ENCODE measurements around the gene ZNF556.
A peak's percentile ranks its signal among the peaks of the same experiment; 100 is the strongest.

The ZNF556 gene

GRCh38 chr19:2867025-2867991 is at the start of gene ZNF556:
ZNF556 (plus strand) TSS chr19:2867335; CDS start chr19:2867422, 87 bp downstream.
- peak; percentile 98 for DNase-seq

GRCh38 chr19:2819540-2820111 is 47.5 kb upstream of the ZNF556 start, which contains the start of gene ZNF554:
ZNF554 (plus strand) TSS chr19:2819868; CDS start chr19:2820072, 204 bp downstream.
- DNase-seq = peak; percentile 93

- peak; percentile 42 for DNase-seq
Observed at GRCh38 chr19:2820112-2820702, 46.9 kb upstream of the ZNF556 start.

GRCh38 chr19:2822846-2823245 is 44.3 kb upstream of the ZNF556 start:
- no peak for DNase-seq

GRCh38 chr19:2823646-2824045 is 43.5 kb upstream of the ZNF556 start:
- DNase-seq = no peak

- DNase-seq = no peak
Observed at GRCh38 chr19:2824129-2824528, 43.0 kb upstream of the ZNF556 start.

- DNase-seq = no peak
Observed at GRCh38 chr19:2827022-2827421, 40.1 kb upstream of the ZNF556 start.

GRCh38 chr19:2827840-2828489 is 39.2 kb upstream of the ZNF556 start:
- no peak for DNase-seq

GRCh38 chr19:2834294-2834871 is 32.8 kb upstream of the ZNF556 start:
- DNase-seq = no peak

- DNase-seq = no peak
Observed at GRCh38 chr19:2837430-2837829, 29.7 kb upstream of the ZNF556 start.

GRCh38 chr19:2840794-2841791 is 26.0 kb upstream of the ZNF556 start, which contains the start of gene ZNF555:
ZNF555 (plus strand) TSS chr19:2841475; CDS start chr19:2841573, 98 bp downstream.
- peak; percentile 97 for DNase-seq

- peak; percentile 16 for DNase-seq
Observed at GRCh38 chr19:2841855-2842574, 25.1 kb upstream of the ZNF556 start.

GRCh38 chr19:2845107-2845506 is 22.0 kb upstream of the ZNF556 start:
- no peak for DNase-seq

- DNase-seq = no peak
Observed at GRCh38 chr19:2846180-2846894, 20.8 kb upstream of the ZNF556 start.

GRCh38 chr19:2847507-2847906 is 19.6 kb upstream of the ZNF556 start:
- DNase-seq = no peak

- no peak for DNase-seq
Observed at GRCh38 chr19:2848616-2849015, 18.5 kb upstream of the ZNF556 start.

GRCh38 chr19:2850256-2850925 is 16.7 kb upstream of the ZNF556 start:
- no peak for DNase-seq

GRCh38 chr19:2852598-2852997 is 14.5 kb upstream of the ZNF556 start:
- DNase-seq = no peak

GRCh38 chr19:2853015-2853606 is 14.0 kb upstream of the ZNF556 start:
- no peak for DNase-seq

Data from NCI-H146 (cell line).